NT2/D1 (cell line): Measurements from ENCODE around the gene VEPH1.

Source experiments
- SUZ12 ChIP-seq: IDR thresholded peaks from 2 replicates; pipeline ENCODE4 v1.6.1; 2011; ENCODE audit not compliant: insufficient read length, insufficient read depth; ENCODE audit errors: extremely low read depth
- YY1 ChIP-seq: IDR thresholded peaks from 2 replicates; pipeline ENCODE4 v1.6.1; 2011; ENCODE audit not compliant: insufficient read length, insufficient read depth
- ZNF274 ChIP-seq: IDR thresholded peaks from 2 replicates; pipeline ENCODE4 v1.6.1; 2011; ENCODE audit warnings: mild to moderate bottlenecking, low read depth, low read length

GRCh38 chr3:157529751-157530150 lies 26.5 kb upstream of the VEPH1 start:
- TF ChIP-seq YY1 = no peak
- no peak for TF ChIP-seq ZNF274
- no peak for TF ChIP-seq SUZ12
